Activated naive CD8-positive, alpha-beta T cell treated with anti-CD3 and anti-CD28 coated beads, Interleukin-2, amount 10 ng/mL, durations not matched to agents 7 days and 5 days (primary cell): ENCODE results near the gene ZNF511. TPM values are rescaled to one million over a fixed set of nuclear protein-coding genes. Genes with fewer than 3 reads are reported as not detected.

Experiments
- ATAC-seq: fragments of 150-1000 bp; cut with Tn5 transposase; one replicate; pipeline ENCODE4 v1.10.0; 2021; ENCODE audit warnings: low read depth, moderate library complexity
- POLR2A ChIA-PET: fragments of 350-600 bp; sonication (Branson Sonifier 250); formaldehyde crosslinking; loops from one replicate; lab custom pipeline; 2021; ENCODE audit warnings: antibody characterized with exemption; lab: Charles Lee
- DNase-seq: peaks from one replicate; pipeline ENCODE4 v3.0.0; 2021
- H3K27ac Mint-ChIP-seq: one replicate; pipeline ENCODE4 v1.8.0; 2022; ENCODE audit warnings: mild to moderate bottlenecking, mixed read lengths
- H3K27me3 Mint-ChIP-seq: one replicate; pipeline ENCODE4 v1.8.0; 2022; ENCODE audit warnings: mild to moderate bottlenecking, moderate library complexity, mixed read lengths
- H3K36me3 Mint-ChIP-seq: one replicate; pipeline ENCODE4 v1.8.0; 2021; ENCODE audit warnings: mild to moderate bottlenecking, mixed read lengths
- H3K4me1 Mint-ChIP-seq: one replicate; pipeline ENCODE4 v1.8.0; 2021; ENCODE audit warnings: mixed read lengths
- H3K4me3 Mint-ChIP-seq: one replicate; pipeline ENCODE4 v1.8.0; 2022; ENCODE audit warnings: mild to moderate bottlenecking, moderate library complexity, mixed read lengths
- H3K9me3 Mint-ChIP-seq: one replicate; pipeline ENCODE4 v1.8.0; 2021; ENCODE audit warnings: mixed read lengths
- total RNA-seq, 2 experiments: library from RNA; stranded (reverse); gene quantifications; one replicate each; pipeline ENCODE4 v1.2.3, GENCODE V29; 2021

The ZNF511 gene
- total RNA-seq, 2 experiments from 2014 or later: 44.5 to 47.4 TPM

DNA sequence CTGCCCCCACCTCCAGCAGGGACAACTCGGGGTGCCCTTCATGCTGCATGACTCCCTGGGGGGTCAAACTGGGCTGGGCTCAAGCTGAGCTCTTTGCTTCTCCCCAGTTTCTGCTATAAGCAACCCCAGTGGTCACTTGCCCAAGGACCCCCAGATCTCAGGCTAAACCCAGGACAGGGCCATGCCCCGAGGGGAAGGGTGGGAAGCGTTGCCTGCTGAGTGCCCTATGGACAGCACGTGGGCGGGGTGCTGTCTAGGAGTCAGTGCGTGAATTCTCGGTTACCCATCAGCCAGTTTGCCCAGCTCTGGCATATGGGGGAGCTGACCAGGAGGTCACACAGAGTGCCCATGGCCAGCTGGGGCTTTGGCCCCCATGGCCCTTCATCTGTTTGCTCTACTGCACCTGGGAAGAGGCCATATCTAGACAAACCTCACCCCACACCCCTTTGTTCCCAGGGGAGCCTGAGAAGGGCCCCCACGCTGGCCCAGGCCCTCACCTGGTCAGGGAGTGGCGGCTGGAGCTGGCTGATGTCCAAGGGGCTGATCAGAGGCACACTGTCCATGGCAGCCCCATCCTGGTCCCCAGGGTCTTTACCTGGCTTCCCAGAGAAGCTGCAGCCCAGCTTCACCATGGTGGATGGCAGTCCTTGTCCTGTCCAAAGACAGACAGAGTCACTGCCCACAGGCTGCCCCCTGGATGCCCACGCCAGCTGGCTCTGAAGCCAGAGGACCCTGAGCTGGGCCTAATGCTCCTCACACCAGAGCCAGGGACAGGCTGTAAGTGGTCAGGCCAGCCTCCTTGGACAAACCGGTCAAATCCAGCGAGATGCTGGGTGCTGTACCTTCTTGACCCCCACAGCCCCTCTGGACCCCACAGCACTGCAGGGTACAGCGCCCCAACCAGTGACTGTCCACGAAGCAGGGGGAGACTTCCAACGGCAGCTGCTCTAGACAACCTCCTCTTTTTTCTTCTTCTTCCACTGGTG, 19.9 kb downstream of the ZNF511 start:
- peaks cover 70% of the 10 kb centered on the region for H3K27me3 Mint-ChIP-seq
- no peaks in the 10 kb centered on the region for H3K4me1 Mint-ChIP-seq
- H3K36me3 Mint-ChIP-seq: no peaks in the 10 kb centered on the region
- POLR2A ChIA-PET: no interaction called here
- ATAC-seq (no peak), DNase-seq (no peak)
- no peak overlapping the region for H3K4me3 Mint-ChIP-seq
- no peaks in the 10 kb centered on the region for H3K9me3 Mint-ChIP-seq
- no peak overlapping the region for H3K27ac Mint-ChIP-seq

DNA sequence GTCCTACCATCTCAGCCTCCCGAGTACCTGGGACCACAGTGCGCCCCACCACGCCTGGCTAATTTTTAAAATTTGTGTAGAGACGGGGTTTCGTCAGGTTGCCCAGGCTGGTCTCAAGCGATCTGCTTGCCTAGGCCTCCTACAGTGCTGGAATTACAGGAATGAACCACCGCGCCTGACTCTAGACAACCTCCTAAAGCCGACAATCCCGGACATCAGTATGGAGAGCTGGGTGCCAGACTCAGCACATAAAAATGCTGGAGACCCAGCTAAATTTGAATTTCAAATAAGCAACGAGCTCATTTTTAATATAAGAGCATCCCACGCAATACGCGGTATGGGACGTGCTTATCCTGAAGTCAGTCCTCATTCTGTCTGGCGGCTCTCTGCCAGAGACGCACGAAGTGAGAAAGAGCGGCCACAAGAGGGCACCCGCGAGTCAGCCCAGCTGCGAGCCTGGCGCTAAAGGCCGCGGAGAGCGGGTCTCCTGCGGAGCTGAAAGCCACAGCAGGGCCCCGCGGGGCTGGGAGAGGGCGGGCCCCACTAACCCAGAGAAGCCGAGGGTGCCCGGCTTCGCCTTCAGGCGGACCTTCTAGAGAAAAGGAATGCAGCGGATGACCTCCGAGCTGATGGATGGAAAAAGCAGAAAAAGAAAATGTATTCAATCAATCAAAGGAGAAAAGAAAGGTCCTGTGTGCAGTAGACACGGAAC, 20.9 kb downstream of the ZNF511 start:
- Mint-ChIP-seq H3K9me3 (no peaks in the 10 kb centered on the region), H3K27ac (no peak overlapping the region), H3K36me3 (no peaks in the 10 kb centered on the region), H3K4me1 (no peaks in the 10 kb centered on the region), H3K27me3 (peaks cover 73% of the 10 kb centered on the region), H3K4me3 (peak overlapping the region; percentile 44)
- POLR2A ChIA-PET: no interaction called here
- peak; percentile 89 for DNase-seq
- ATAC-seq: peak; percentile 87

DNA sequence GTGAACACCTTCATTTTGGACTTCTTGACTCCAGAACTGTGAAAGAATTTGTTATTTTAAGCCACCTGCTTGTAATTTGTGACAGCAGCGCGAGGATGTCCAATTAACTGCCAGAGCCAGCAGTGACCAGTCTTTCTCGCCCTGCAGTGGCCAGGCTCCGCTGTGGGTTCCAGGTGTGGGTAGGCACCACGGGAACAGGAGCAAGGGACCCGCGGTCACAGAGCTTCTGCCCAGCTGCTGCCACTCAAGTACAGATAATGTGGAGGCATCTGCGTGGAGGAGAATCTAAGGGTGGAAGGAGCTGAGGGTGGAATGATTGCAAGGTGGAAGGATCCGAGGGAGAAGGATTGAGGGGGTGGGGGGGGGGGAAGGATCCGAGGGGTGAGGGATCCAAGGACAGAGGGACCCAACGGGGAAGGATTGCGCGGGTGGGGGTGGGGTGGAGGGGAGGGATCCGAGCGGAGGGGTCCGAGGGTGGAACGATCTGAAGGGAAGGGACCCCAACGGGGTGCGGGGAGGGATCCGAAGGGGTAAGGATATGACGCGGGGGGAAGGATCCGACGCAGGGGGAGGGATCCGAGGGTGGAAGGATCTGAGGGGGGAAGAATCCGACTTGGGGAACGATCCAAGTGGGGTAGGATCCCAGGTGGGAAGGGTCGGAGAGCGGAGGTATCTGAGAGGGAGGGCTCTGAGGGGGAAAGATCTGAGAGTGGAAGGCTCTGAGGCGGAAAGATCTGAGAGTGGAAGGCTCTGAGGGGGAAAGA, 24.4 kb downstream of the ZNF511 start:
- Mint-ChIP-seq H3K9me3 (no peaks in the 10 kb centered on the region), H3K36me3 (no peaks in the 10 kb centered on the region), H3K27ac (no peak overlapping the region), H3K27me3 (peaks cover 55% of the 10 kb centered on the region), H3K4me1 (peaks cover 1% of the 10 kb centered on the region), H3K4me3 (no peak overlapping the region)
- DNase-seq: no peak
- POLR2A ChIA-PET: no interaction called here
- no peak for ATAC-seq

DNA sequence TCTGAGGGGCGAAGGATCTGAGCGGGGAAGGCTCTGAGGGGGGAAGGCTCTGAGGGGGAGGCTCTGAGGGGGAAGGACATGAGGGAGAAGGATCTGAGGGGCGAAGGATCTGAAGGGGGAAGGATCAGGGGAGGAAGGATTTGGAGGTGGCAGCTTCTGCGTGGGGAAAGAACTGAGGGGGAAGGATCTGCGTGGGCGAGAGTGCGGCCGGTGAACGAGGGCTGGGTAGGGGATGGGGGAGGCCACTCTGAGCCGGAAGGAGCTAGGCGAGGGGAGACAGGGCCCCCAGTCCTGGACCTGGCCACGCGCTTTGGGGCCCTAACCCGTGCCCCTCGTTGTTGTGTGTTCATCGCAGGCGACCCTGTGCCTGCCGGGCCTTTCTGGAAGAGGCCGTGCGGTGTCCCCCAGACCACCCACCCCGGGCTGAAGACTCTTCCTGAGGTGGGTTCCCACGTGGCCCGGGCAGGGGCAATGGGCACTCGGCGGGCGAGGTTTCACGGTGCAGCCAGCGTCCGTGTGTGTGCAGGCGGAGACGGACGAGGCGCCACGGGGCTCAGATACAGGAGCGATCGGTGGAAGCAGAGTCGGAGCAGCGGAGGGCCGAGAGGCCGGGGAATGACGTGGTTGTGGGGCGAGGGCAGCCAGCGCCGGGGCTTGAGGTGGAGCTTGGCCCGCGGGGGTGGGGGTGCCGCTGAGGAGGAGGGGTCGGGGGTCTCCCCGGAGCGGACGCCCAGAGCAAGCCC, 26.0 kb downstream of the ZNF511 start:
- ATAC-seq: peak; percentile 40
- peak overlapping the region; percentile 73 for H3K4me3 Mint-ChIP-seq
- H3K27ac Mint-ChIP-seq: peak overlapping the region; percentile 49
- H3K27me3 Mint-ChIP-seq: peaks cover 40% of the 10 kb centered on the region
- no peaks in the 10 kb centered on the region for H3K36me3 Mint-ChIP-seq
- no peak for DNase-seq
- peaks cover 1% of the 10 kb centered on the region for H3K4me1 Mint-ChIP-seq
- no peaks in the 10 kb centered on the region for H3K9me3 Mint-ChIP-seq
- POLR2A ChIA-PET: no interaction called here

DNA sequence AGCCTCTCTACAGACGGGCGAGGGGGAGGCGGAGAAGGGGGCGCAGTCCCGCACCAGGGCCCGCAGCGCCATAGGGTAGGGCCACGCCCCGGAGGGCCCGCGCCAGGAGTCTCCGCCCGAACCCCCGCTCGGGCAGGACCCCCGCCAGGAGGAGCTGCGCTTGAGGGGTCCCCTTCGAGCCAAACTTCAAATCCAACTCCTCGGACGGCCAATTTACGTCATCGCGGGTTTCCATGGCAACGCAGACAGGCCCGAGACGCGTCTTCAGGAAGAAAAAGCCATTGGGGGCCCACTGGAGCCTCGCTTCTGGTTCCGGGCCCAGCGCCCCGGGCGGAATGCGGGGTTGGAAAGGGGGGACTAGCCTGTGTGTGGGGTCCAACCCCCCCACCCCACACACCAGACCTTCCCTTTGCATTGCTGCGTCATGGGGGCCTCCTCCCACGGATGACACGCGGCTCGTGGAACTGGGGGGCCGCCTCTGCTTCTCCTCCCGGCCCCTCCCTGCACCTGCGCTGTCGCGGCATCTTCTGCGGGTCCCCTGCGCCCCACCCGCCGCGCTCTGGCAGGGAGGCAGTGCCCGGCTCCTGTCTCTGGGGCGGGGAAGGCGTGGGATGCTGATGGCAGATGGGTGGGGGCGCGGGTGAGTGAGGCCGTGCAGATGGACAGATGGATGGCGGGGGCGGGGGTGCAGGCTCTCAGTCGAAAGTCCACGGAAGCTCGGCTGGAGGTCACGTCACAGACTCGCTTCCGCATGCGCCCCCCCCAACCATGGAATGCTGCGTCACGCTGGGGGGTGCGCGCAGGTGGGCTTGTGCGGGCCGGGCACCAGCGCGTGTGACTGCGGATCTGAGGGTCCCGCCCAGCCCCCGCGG, 26.8 kb downstream of the ZNF511 start:
- peaks cover 1% of the 10 kb centered on the region for H3K4me1 Mint-ChIP-seq
- ATAC-seq (peak; percentile 52), DNase-seq (peak; percentile 80)
- POLR2A ChIA-PET: interaction anchor here (1.9 kb wide), 2 partner anchors 12 to 22 kb away, joined by 4 read pairs; partner anchors contain the start of gene FUOM
- no peaks in the 10 kb centered on the region for H3K36me3 Mint-ChIP-seq
- H3K27ac Mint-ChIP-seq: no peak overlapping the region
- H3K9me3 Mint-ChIP-seq: no peaks in the 10 kb centered on the region
- H3K4me3 Mint-ChIP-seq: peak overlapping the region; percentile 53
- peaks cover 34% of the 10 kb centered on the region for H3K27me3 Mint-ChIP-seq

DNA sequence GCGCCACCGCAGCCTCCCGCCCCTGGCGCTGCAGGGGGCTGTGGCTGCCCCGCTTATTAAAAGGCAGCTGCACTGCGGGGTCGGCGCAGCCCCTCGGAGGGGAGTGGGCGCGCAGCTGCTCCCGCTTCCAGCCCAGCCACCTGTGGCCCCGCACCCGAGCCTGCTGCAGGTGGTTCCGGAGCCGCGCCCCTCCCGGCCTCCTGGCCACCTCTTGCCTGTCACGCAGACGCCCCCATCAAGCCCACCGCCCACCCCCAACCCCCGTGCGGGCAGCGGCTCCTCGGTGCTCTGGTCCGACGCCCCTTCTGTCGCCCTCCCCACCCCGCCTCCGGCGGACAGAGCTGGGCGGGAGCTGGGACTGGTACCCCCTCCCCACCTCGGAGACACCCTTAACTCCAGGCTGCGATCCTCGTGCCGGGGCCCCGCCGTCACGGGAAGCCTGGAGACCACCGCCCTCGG, 27.4 kb downstream of the ZNF511 start:
- Mint-ChIP-seq H3K36me3 (no peaks in the 10 kb centered on the region), H3K9me3 (no peaks in the 10 kb centered on the region), H3K27me3 (peaks cover 29% of the 10 kb centered on the region), H3K4me1 (peaks cover 1% of the 10 kb centered on the region), H3K4me3 (no peak overlapping the region), H3K27ac (no peak overlapping the region)
- no peak for ATAC-seq
- no peak for DNase-seq
- POLR2A ChIA-PET: interaction anchor here (0.9 to 1.9 kb wide), 5 partner anchors 9 to 54 kb away, joined by 3 to 4 read pairs (median 3); partner anchors contain the start of genes ECHS1 and FUOM

DNA sequence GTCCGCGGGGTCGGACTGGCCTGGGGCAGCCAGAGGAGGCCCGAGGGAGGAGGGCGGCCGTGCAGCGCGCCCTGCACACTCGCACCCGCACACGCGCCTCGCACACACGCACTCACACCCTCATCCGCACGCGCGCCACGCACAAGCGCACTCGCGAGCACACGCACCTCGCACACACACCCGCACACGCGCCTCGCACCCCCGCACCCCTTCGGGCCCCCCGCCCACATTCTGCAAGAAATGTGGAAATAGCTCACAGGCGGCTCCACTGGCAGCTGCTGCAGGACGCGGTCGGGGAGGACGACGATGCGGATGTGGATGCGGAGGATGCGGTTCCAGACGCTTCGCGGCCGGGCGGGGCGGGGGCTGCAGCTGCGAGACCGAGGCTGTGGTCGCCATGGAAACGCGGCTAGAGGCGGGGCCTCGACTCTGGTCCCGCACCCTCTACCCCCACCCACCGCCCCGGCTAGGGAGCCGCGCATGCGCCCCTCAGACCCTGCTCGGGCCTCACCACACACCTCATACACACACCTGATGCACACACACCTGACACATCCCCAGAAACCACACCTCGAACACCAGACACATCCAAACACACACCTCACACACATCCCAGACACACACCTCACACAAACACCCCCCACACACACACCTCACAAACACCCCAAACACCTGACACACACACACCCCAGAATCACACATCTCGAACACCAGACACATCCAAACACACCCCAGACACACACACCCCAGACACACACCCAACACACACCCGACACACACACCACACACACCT, 28.1 kb downstream of the ZNF511 start, which contains the start of gene CALY:
TSS of gene CALY (minus strand) at position 320 of the 793 bp plus-strand sequence. CDS start 7,907 bp downstream, outside the sequence.
- peak; percentile 37 for ATAC-seq
- Mint-ChIP-seq H3K36me3 (no peaks in the 10 kb centered on the region), H3K27me3 (peaks cover 28% of the 10 kb centered on the region), H3K9me3 (no peaks in the 10 kb centered on the region), H3K4me3 (peak within 1 kb of the TSS; percentile 53), H3K27ac (no peak within 1 kb of the TSS), H3K4me1 (peaks cover 1% of the 10 kb centered on the region)
- POLR2A ChIA-PET: interaction anchor here (0.9 to 1.9 kb wide), 5 partner anchors 10 to 54 kb away, joined by 3 to 4 read pairs (median 3); partner anchors contain the start of genes ECHS1 and FUOM
- peak; percentile 87 for DNase-seq

DNA sequence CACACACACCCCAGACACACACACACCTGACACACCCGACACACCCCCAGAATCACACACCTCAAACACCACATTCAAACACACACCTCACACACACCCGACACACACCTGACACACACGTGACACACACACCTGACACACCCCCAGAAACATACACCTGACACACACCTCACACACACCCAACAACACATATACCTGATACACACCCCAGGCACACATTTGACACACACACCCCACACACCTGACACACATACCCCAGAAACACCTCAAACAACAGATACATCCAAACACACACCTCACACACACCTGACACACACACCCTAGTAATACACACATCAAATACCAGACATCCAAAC, 28.6 kb downstream of the ZNF511 start:
- H3K4me1 Mint-ChIP-seq: peaks cover 1% of the 10 kb centered on the region
- H3K4me3 Mint-ChIP-seq: no peak overlapping the region
- no peak overlapping the region for H3K27ac Mint-ChIP-seq
- peaks cover 26% of the 10 kb centered on the region for H3K27me3 Mint-ChIP-seq
- ATAC-seq: no peak
- DNase-seq: no peak
- H3K9me3 Mint-ChIP-seq: no peaks in the 10 kb centered on the region
- POLR2A ChIA-PET: interaction anchor here (1.0 to 1.1 kb wide), 2 partner anchors 11 to 36 kb away, joined by 3 read pairs; partner anchors contain the start of gene ECHS1
- no peaks in the 10 kb centered on the region for H3K36me3 Mint-ChIP-seq

DNA sequence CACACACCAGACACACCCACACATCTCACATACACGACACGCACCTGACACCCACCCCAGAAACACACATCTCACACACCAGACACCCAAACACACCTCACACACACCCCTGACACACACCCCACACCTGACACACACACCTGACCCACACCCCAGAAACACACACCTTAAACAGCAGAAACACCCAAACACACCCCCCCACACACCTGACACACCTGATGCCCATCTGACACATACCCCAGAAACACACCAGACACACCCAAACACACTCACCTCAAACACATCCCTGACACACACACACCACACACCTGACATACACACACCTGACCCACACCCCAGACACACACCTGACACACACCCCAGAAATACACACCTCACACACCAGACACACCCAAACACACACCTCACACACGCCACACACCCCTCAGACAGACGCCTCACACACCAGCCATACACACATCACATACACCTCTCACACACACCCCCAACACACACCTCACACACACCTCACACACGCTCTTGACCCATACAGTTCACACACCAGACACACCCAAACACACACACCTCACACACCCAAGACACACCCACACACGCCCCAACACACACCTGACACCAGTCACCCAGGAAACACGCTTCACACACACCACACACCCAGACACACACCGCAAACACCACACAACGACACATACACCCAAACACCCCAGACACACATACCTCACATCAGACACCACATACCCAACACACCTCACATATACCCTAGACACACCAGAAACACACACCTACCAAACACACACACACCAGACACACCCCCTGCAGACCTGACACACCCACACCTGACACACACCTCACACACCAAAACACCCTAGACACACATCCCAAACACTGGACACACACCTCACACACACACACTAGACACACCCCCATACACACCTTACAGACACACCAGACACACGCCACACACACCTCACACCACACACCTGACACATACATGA, 29.7 kb downstream of the ZNF511 start:
- H3K4me3 Mint-ChIP-seq: no peak overlapping the region
- ATAC-seq: no peak
- no peaks in the 10 kb centered on the region for H3K36me3 Mint-ChIP-seq
- DNase-seq: no peak
- POLR2A ChIA-PET: no interaction called here
- H3K9me3 Mint-ChIP-seq: no peaks in the 10 kb centered on the region
- H3K4me1 Mint-ChIP-seq: peaks cover 1% of the 10 kb centered on the region
- H3K27me3 Mint-ChIP-seq: peaks cover 20% of the 10 kb centered on the region
- no peak overlapping the region for H3K27ac Mint-ChIP-seq

DNA sequence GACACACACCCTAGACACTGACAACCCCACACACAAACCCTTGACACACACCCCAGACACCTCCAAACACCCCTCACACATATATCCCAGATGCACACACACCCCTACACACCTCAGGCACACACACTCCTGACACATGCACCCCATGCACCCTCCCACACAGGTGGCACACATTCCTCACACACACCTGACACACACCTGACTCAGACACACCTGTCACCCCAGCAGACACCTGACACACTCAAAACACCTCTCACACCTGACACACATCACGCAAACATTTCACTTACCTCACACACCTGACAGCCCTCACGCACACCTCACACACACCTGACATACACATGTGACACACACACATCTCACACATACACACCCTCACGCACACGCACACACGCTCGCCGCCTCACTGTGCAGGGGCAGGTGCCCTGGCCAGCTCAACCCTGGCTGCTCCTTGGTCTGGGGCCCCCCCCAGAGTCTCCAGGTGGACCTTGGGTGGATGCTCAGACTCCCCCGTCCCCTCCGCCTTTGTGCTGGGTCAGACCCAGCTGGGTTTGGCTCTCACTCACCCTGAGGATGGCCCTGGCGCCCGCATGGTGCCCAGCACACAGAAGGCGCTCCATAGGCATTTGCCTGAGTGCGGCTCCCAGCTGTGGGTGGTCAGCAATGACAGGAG, 31.1 kb downstream of the ZNF511 start:
- no peak overlapping the region for H3K27ac Mint-ChIP-seq
- H3K9me3 Mint-ChIP-seq: no peaks in the 10 kb centered on the region
- no peak for DNase-seq
- peaks cover 1% of the 10 kb centered on the region for H3K4me1 Mint-ChIP-seq
- H3K27me3 Mint-ChIP-seq: peaks cover 18% of the 10 kb centered on the region
- H3K4me3 Mint-ChIP-seq: no peak overlapping the region
- no peaks in the 10 kb centered on the region for H3K36me3 Mint-ChIP-seq
- POLR2A ChIA-PET: interaction anchor here (0.7 kb wide), 1 partner anchor 19 kb away, joined by 3 read pairs; no protein-coding TSS in a partner anchor
- ATAC-seq: no peak
